Measurements from ENCODE around the gene HS6ST3. TPM values are rescaled to one million over a fixed set of nuclear protein-coding genes. Genes with fewer than 3 reads are reported as not detected.

Gene HS6ST3
- total and polyA plus RNA-seq, 2 of the 13 experiments (the other 11 are each of a cell fraction or from before 2014, with no cell fraction given): not detected

GRCh38 chr13:96511587-96511986 is 421.7 kb downstream of the HS6ST3 start (continued):
- TF ChIP-seq ZBTB20 (CRISPR knock-in tag; IDR thresholded peaks at IDR 0.05; ENCODE audit: borderline replicate concordance, low read depth) (no peak), ZNF597 (CRISPR knock-in tag; IDR thresholded peaks at IDR 0.05) (no peak), JUND (CRISPR knock-in tag; IDR thresholded peaks at IDR 0.05) (no peak), FOXA1 (IDR thresholded peaks at IDR 0.05) (no peak), FOXA1 (CRISPR knock-in tag; IDR thresholded peaks at IDR 0.05) (no peak), NR2F2 (IDR thresholded peaks at IDR 0.05; ENCODE audit: borderline replicate concordance, low read depth) (no peak), ZFP41 (CRISPR knock-in tag; IDR thresholded peaks at IDR 0.05; ENCODE audit: borderline replicate concordance) (no peak), HCFC1 (IDR thresholded peaks at IDR 0.05; ENCODE audit: low read depth, low read length) (no peak), IKZF4 (CRISPR knock-in tag; IDR thresholded peaks at IDR 0.05; ENCODE audit: borderline replicate concordance, low read depth, not compliant biosample characterization) (no peak), ZFY (CRISPR knock-in tag; IDR thresholded peaks at IDR 0.05) (no peak)

- ATAC-seq (no peak), FAIRE-seq (no peak), DNase-seq (ENCODE audit: low spot score) (no peak)
- WGBS (ENCODE audit: low lambda C conversion rate): 9% methylated on average over 1 of the region's 1 CpG
- Histone ChIP-seq H3K9me3 (ENCODE audit: low read length) (no peaks in the 10 kb centered on the region), H3K36me3 (replicated peaks in 1 of 2; ENCODE audit: control insufficient read depth in 1 of 2, insufficient read depth in 2 of 2, low read length in 2 of 2) (no peaks in the 10 kb centered on the region), H3K79me2 (ENCODE audit: insufficient read depth, low read length) (no peaks in the 10 kb centered on the region), H3K4me3 (replicated peaks in 1 of 3; ENCODE audit: insufficient read depth in 1 of 3, low read depth in 2 of 3, low read length in 3 of 3) (no peak overlapping the region), H3K27me3 (ENCODE audit: control insufficient read depth in 1 of 2, insufficient read depth in 2 of 2, low read length in 2 of 2) (no peaks in the 10 kb centered on the region), H3K4me2 (ENCODE audit: low read depth, low read length) (no peak overlapping the region), H3K4me1 (ENCODE audit: insufficient read depth, low read length) (no peaks in the 10 kb centered on the region), H4K20me1 (ENCODE audit: insufficient read depth, low read length) (no peaks in the 10 kb centered on the region), H2AFZ (ENCODE audit: low read length) (no peak overlapping the region), H3K9ac (ENCODE audit: insufficient read depth, low read depth, low read length) (no peak overlapping the region), H3K27ac (ENCODE audit: extremely low read length, insufficient read depth, low read length) (no peak overlapping the region)
- TF ChIP-seq ZNF629 (CRISPR knock-in tag; conservative IDR thresholded peaks at IDR 0.05): no peak
- no peak for TF ChIP-seq THAP8 (CRISPR knock-in tag; IDR thresholded peaks at IDR 0.05; ENCODE audit: borderline replicate concordance)
- no peak for TF ChIP-seq KLF6 (CRISPR knock-in tag; IDR thresholded peaks at IDR 0.05)
- no peak for TF ChIP-seq CENPX (CRISPR knock-in tag; IDR thresholded peaks at IDR 0.05)
- TF ChIP-seq HOMEZ (CRISPR knock-in tag; IDR thresholded peaks at IDR 0.05; ENCODE audit: low read depth): no peak
- TF ChIP-seq ZNF616 (CRISPR knock-in tag; IDR thresholded peaks at IDR 0.05; ENCODE audit: low read depth): no peak
- TF ChIP-seq HOXD1 (CRISPR knock-in tag; IDR thresholded peaks at IDR 0.05): no peak
- no peak for TF ChIP-seq ATRX (CRISPR knock-in tag; IDR thresholded peaks at IDR 0.05; ENCODE audit: borderline replicate concordance)
- no peak for TF ChIP-seq CSRNP1 (CRISPR knock-in tag; IDR thresholded peaks at IDR 0.05)
- intact Hi-C loops (cut with micrococcal nuclease; ENCODE audit: unreplicated experiment): no loop called here
- ChIA-PET POLR2A (no interaction called here), CTCF (ENCODE audit: low intra/inter-chr PET ratio, low total read pairs) (no interaction called here)
- in situ Hi-C loops (cut with HindIII; ENCODE audit: extremely low pct_ligation_motif_present, low pct_unique_long_range_greater_than_20kb): no loop called here
- no TSS peak for BruUV-seq (replicated peaks)
Observed at GRCh38 chr13:96519380-96519779, 429.5 kb downstream of the HS6ST3 start.
